BJ (cell line): ENCODE results near the gene GJC1. TPM values are rescaled to one million over a fixed set of nuclear protein-coding genes. Genes with fewer than 3 reads are reported as not detected.

Source experiments
- CTCF ChIA-PET: fragments of 350-600 bp; formaldehyde crosslinking; extraction: SDS; loops from one replicate; lab custom pipeline; 2021; ENCODE audit warnings: antibody characterized with exemption, inconsistent platforms; lab: Yijun Ruan, JAX
- POLR2A ChIA-PET: fragments of 300-600 bp; sonication (Branson Sonifier 250); formaldehyde crosslinking; extraction: SDS; loops from one replicate; lab custom pipeline; 2021; ENCODE audit warnings: antibody characterized with exemption; lab: Charles Lee
- DNase-seq: peaks from one replicate; pipeline ENCODE4 v3.0.0-alpha.2; 2011; ENCODE audit warnings: low read depth
- H3K27me3 ChIP-seq: 2 replicates; pipeline ENCODE4 v1.6.0; 2011; ENCODE audit warnings: low read length; ENCODE audit not compliant: control insufficient read depth, insufficient read depth
- H3K36me3 ChIP-seq: 2 replicates; pipeline ENCODE4 v1.5.1; 2011; ENCODE audit warnings: low read length; ENCODE audit not compliant: control insufficient read depth, insufficient read depth
- H3K4me3 ChIP-seq: 2 replicates; pipeline ENCODE4 v1.5.1; 2011; ENCODE audit warnings: low read depth, mild to moderate bottlenecking, control low read depth, low read length
- polyA plus RNA-seq: library from polyadenylated mRNA; depleted of rRNA; stranded (reverse); fragments of >200 nt; gene quantifications from 2 replicates; pipeline ENCODE4 v1.2.3, GENCODE V29; 2011
- TF ChIP-seq, protein P1 (sequence below): IDR thresholded peaks from 2 replicates; pipeline ENCODE4 v1.5.1; 2011; ENCODE audit warnings: low read depth, mild to moderate bottlenecking, control low read depth, inconsistent platforms, low read length, moderate library complexity; ENCODE audit not compliant: insufficient read depth

The GJC1 gene
- polyA plus RNA-seq, 1 experiment = 26.5 TPM

DNA sequence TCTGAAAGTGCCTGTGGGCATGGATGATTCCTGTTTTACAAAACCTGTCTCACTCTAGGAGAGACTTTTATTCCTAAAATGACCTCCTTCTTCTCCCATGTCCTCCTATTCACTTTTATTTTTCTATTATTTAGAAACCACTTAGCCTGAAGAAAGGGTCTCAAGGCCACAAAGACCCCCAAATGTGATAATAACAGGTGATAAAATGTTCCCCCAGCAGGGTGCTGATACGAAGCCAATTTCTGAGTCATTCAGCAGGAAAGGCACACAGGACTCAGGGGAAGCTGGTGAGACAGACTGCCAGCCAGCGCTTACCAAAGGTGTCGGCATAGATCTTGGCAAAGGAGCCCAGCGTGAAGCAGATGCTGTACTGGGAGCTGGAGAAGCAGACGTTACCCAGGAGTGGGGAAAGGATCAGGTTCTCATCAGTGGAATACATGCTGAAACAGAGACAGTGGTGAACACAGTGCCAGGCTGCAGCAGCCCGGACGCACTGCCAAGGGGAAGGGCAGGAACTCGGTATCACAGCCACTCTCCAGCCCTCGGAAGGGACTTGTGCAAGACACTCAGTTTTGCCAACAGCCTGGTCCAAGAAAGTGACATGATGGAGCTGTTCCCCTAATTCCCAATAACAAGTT lies 42.2 kb upstream of the GJC1 start:
- Histone ChIP-seq H3K27me3 (no peaks in the 10 kb centered on the region), H3K36me3 (peaks cover 16% of the 10 kb centered on the region), H3K4me3 (no peak overlapping the region)
- CTCF ChIA-PET = interaction anchor here (0.9 to 14.7 kb wide), 4 partner anchors 7 to 150 kb away, joined by 3 to 368 read pairs (median 52); no protein-coding TSS in a partner anchor
- POLR2A ChIA-PET = no interaction called here
- TF ChIP-seq, protein P1, sequence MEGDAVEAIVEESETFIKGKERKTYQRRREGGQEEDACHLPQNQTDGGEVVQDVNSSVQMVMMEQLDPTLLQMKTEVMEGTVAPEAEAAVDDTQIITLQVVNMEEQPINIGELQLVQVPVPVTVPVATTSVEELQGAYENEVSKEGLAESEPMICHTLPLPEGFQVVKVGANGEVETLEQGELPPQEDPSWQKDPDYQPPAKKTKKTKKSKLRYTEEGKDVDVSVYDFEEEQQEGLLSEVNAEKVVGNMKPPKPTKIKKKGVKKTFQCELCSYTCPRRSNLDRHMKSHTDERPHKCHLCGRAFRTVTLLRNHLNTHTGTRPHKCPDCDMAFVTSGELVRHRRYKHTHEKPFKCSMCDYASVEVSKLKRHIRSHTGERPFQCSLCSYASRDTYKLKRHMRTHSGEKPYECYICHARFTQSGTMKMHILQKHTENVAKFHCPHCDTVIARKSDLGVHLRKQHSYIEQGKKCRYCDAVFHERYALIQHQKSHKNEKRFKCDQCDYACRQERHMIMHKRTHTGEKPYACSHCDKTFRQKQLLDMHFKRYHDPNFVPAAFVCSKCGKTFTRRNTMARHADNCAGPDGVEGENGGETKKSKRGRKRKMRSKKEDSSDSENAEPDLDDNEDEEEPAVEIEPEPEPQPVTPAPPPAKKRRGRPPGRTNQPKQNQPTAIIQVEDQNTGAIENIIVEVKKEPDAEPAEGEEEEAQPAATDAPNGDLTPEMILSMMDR = no peak
- no peak for DNase-seq

DNA sequence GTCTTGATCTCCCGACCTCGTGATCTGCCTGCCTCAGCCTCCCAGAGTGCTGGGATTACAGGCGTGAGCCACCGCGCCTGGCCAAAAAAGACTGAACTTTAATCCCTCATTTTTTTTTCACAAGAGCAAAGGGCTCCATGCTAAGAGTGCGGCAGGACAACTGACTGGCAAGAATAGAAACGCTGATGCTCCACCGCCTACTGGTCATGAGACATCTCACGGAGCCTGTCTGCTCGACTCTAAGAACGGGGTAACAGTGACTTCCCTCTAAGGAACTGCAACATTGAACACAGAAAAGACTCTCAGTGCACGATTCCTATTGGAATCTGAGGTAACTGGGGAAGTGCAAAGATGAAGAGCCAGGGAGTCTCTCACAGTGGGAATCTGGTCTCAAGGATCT lies 41.5 kb upstream of the GJC1 start:
- POLR2A ChIA-PET = no interaction called here
- TF ChIP-seq, protein P1 = no peak

DNA sequence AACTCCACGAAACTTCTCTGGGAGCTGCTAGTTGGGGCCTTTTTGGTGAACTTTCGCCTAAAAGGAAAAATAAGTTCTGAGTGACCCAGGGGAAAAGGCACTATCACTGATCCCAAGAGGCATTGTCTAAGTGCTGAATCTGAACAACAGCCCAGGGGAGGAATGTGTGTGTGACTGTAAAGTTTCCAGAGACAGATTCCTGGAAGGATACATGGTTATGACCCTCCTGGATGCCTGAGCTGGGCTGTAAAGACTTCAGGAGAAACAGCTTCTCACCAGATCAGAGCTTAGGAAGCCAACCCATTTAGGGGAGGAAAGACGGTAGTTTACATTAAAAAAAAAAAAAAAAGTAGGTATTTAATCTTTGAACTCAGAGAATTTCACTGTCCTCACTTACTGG lies 37.8 kb upstream of the GJC1 start:
- Histone ChIP-seq H3K27me3 (no peaks in the 10 kb centered on the region), H3K4me3 (no peak overlapping the region), H3K36me3 (peaks cover 17% of the 10 kb centered on the region)
- CTCF ChIA-PET = interaction anchor here (1.4 to 19.5 kb wide), 4 partner anchors 8 to 267 kb away, joined by 3 to 452 read pairs (median 52); partner anchors contain the start of gene ACBD4
- DNase-seq = peak; percentile 16
- TF ChIP-seq, protein P1 = no peak
- POLR2A ChIA-PET = no interaction called here

More for the DNA sequence above, 41.5 kb upstream of the GJC1 start:
- CTCF ChIA-PET = interaction anchor here (0.7 to 19.5 kb wide), 4 partner anchors 10 to 95 kb away, joined by 3 to 452 read pairs (median 187); no protein-coding TSS in a partner anchor
- peaks cover 15% of the 10 kb centered on the region for H3K36me3 ChIP-seq
- H3K4me3 ChIP-seq = no peak overlapping the region
- no peaks in the 10 kb centered on the region for H3K27me3 ChIP-seq
- DNase-seq = no peak

DNA sequence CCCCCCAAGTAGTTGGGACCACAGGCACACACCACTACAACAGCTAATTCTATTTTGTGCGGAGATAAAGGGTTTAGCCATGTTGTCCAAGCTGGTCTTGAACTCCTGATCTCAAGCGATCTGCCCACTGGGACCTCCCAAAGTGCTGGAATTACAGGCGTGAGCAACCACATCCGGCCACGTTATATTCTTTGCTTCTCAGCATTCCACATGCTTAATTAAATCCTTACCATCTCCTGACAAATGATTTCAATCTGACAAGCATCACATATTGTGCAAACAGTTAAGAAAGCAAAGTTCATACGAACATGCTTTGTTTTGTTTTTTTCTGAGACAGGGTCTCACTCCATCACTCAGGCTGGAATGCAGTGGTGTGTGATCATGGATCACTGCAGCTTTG lies 35.8 kb upstream of the GJC1 start:
- Histone ChIP-seq H3K27me3 (no peaks in the 10 kb centered on the region), H3K36me3 (peaks cover 19% of the 10 kb centered on the region), H3K4me3 (no peak overlapping the region)
- POLR2A ChIA-PET = no interaction called here
- TF ChIP-seq, protein P1 = no peak
- peak; percentile 44 for DNase-seq
- CTCF ChIA-PET = interaction anchor here (1.0 to 19.5 kb wide), 16 partner anchors 9 to 269 kb away, joined by 3 to 452 read pairs (median 6); partner anchors contain the start of genes ACBD4 and PLCD3

DNA sequence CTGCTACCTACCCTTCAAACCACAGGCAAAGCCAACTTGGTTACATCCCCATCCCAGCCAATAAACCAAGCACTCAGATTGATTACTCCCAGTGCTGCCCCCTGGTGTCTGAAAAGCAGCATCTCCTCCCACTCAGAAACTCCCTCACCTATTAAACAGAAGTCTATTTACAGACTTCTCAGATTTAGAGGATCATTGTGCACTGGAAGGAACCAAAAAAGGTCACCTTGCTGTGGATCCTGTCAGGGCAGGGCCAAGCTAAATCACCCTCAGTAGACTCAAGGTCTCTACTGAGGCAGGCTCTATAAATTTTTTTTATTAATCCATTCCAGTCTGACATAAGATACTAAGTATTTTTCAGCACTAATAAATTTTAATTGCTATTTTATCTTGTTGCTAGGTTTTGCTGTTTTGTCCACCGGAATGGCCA lies 35.2 kb upstream of the GJC1 start:
- ChIA-PET CTCF (interaction anchor here (0.6 to 19.5 kb wide), 25 partner anchors 8 to 270 kb away, joined by 3 to 452 read pairs (median 5); partner anchors contain the start of genes ACBD4, HIGD1B and PLCD3), POLR2A (no interaction called here)
- peaks cover 20% of the 10 kb centered on the region for H3K36me3 ChIP-seq
- DNase-seq = no peak
- no peaks in the 10 kb centered on the region for H3K27me3 ChIP-seq
- H3K4me3 ChIP-seq = no peak overlapping the region
- TF ChIP-seq, protein P1 = peak; percentile 87
